GM12878 (cell line): ENCODE measurements around the gene NOP16. TPM values are rescaled to one million over a fixed set of nuclear protein-coding genes. Genes with fewer than 3 reads are reported as not detected.

ENCODE experiments used
- ATAC-seq: fragments of 200-7000 bp; cut with Tn5 transposase; 3 replicates; pipeline ENCODE4 v1.9.1; 2020; ENCODE audit warnings: mild to moderate bottlenecking, moderate library complexity
- BruUV-seq: library from RNA; stranded (reverse); fragments of 400-500 nt; replicated peaks from 2 replicates; lab custom pipeline; 2021; lab: Mats Ljungman, UMichigan
- CTCF ChIA-PET: fragments of 300-600 bp; sonication (Branson Sonifier 250); formaldehyde crosslinking; extraction: SDS; loops from one replicate; lab custom pipeline; 2021; ENCODE audit warnings: inconsistent platforms; lab: Yijun Ruan, JAX
- POLR2A ChIA-PET: fragments of 350-600 bp; formaldehyde crosslinking; extraction: SDS; loops from one replicate; lab custom pipeline; 2021; ENCODE audit warnings: inconsistent platforms; lab: Charles Lee
- RAD21 ChIA-PET: fragments of 300-600 bp; sonication (Branson Sonifier 250); formaldehyde crosslinking; loops from one replicate; lab custom pipeline; 2023; ENCODE audit warnings: antibody characterized with exemption; ENCODE audit not compliant: unreplicated experiment; lab: Charles Lee
- SMC1A ChIA-PET: fragments of 300-600 bp; sonication (Branson Sonifier 250); formaldehyde crosslinking; loops from one replicate; lab custom pipeline; 2023; ENCODE audit not compliant: unreplicated experiment, uncharacterized antibody; lab: Charles Lee
- DNase-seq: peaks from one replicate; pipeline ENCODE4 v3.0.0-alpha.2; 2011; ENCODE audit warnings: low read depth, low spot score
- FAIRE-seq: peaks from 3 replicates; lab custom pipeline; 2011; peaks lifted over from hg19 to GRCh38; lab: Jason Lieb, UNC
- H2AFZ ChIP-seq: 2 replicates; pipeline ENCODE4 v1.6.0; 2011; ENCODE audit warnings: low read depth, low read length, control low read depth; ENCODE audit not compliant: control insufficient read depth
- H3K27ac ChIP-seq: 2 replicates; pipeline ENCODE4 v1.5.1; 2011; ENCODE audit warnings: control low read depth; ENCODE audit not compliant: control insufficient read depth, insufficient read depth
- H3K27me3 ChIP-seq, 2 experiments: replicated peaks in 1 of 2; 2 replicates each; pipeline versions ENCODE4 v1.6.0 to v1.6.1; 2011; ENCODE audit warnings: low read length in 1 of 2; ENCODE audit not compliant: control insufficient read depth in 2 of 2, insufficient read depth in 2 of 2
- H3K36me3 ChIP-seq, 2 experiments: 2 replicates each; pipeline ENCODE4 v1.5.1; 2011; ENCODE audit warnings: low read length in 1 of 2; ENCODE audit not compliant: control insufficient read depth in 2 of 2, insufficient read depth in 2 of 2
- H3K4me1 ChIP-seq: 2 replicates; pipeline ENCODE4 v1.6.1; 2011; ENCODE audit warnings: mild to moderate bottlenecking, low read length, moderate library complexity, mixed read lengths; ENCODE audit not compliant: control insufficient read depth, insufficient read depth
- H3K4me2 ChIP-seq: 2 replicates; pipeline ENCODE4 v1.6.0; 2011; ENCODE audit warnings: control low read depth; ENCODE audit not compliant: control insufficient read depth, insufficient read depth
- H3K4me3 ChIP-seq: fragments of 200-600 bp; sonication (generic); 2 replicates; pipeline ENCODE4 v1.5.1; 2016
- H3K79me2 ChIP-seq: 2 replicates; pipeline ENCODE4 v1.6.0; 2011; ENCODE audit warnings: low read length; ENCODE audit not compliant: control insufficient read depth, insufficient read depth
- H3K9ac ChIP-seq: 2 replicates; pipeline ENCODE4 v1.8.0; 2011; ENCODE audit warnings: low read length, control low read depth, mixed read lengths; ENCODE audit not compliant: control insufficient read depth, insufficient read depth
- H3K9me3 ChIP-seq: replicated peaks from 3 replicates; pipeline ENCODE4 v1.5.1; 2011; ENCODE audit warnings: mild to moderate bottlenecking, low read length; ENCODE audit not compliant: control insufficient read depth, insufficient read depth
- H4K20me1 ChIP-seq: 2 replicates; pipeline ENCODE4 v1.6.0; 2011; ENCODE audit not compliant: control insufficient read depth, insufficient read depth
- ASH2L ChIP-seq: fragments of 300-600, 200-600 bp; sonication (generic); IDR thresholded peaks from 2 replicates; pipeline ENCODE4 v1.6.1; 2017; ENCODE audit warnings: low read depth, mild to moderate bottlenecking, borderline replicate concordance
- CHD4 ChIP-seq: fragments of 200-600 bp; sonication (generic); IDR thresholded peaks from 2 replicates; pipeline ENCODE4 v1.6.1; 2016; ENCODE audit warnings: mild to moderate bottlenecking
- NFYA ChIP-seq: IDR thresholded peaks from 2 replicates; pipeline ENCODE4 v1.6.1; 2011; ENCODE audit warnings: low read depth, mild to moderate bottlenecking, low read length, improper control_type of control experiment, borderline replicate concordance
- NR2F1 ChIP-seq: fragments of 450-650 bp; conservative IDR thresholded peaks from 2 replicates; pipeline ENCODE4 v1.6.1; 2017; ENCODE audit warnings: mild to moderate bottlenecking
- ZBED1 ChIP-seq: IDR thresholded peaks from 2 replicates; pipeline ENCODE4 v1.6.1; 2016; ENCODE audit warnings: borderline replicate concordance
- WGBS: methylation state at CpG from one replicate; pipeline ENCODE4 v1.1.6; 2016; ENCODE audit warnings: low lambda C conversion rate; ENCODE audit not compliant: insufficient replicate concordance, insufficient coverage; ENCODE audit errors: missing lambda C conversion rate; 5-methylcytosine and 5-hydroxymethylcytosine counted together
- in situ Hi-C: fragments of 300-500 bp; cut with MboI; formaldehyde crosslinking; loops from 9 replicates; pipeline ENCODE4 v1.14.3; 2018; ENCODE audit warnings: mixed read lengths
- intact Hi-C: fragments of 100-400 bp; cut with micrococcal nuclease; formaldehyde crosslinking; loops from one replicate; pipeline ENCODE4 v1.14.2; 2022; ENCODE audit not compliant: unreplicated experiment
- polyA plus RNA-seq, 11 experiments: library from polyadenylated mRNA; depleted of rRNA in 4 of 11; unstranded in 6 of 11; stranded (reverse) in 5 of 11; fragments of >200 nt; fragmentation: Nextera tagmentation in 4 of 11; fragmentation: Illumina TruSeq in 1 of 11; extraction: Ambion mirVana in 4 of 11; extraction: Trizol in 1 of 11; gene quantifications; 1 replicate in 1 of 11; 2 replicates in 10 of 11; pipeline versions ENCODE4 v1.2.1 to v1.2.3, GENCODE V29; 2011 to 2016; ENCODE audit warnings: inconsistent platforms in 2 of 11, missing spikeins in 2 of 11, low read depth in 1 of 11
- total RNA-seq, 4 experiments: library from RNA; depleted of rRNA in 3 of 4; stranded (reverse); fragments of >200 nt in 3 of 4; fragmentation: Illumina TruSeq in 1 of 4; extraction: Trizol in 1 of 4; gene quantifications; 2 replicates each; pipeline versions ENCODE4 v1.2.1 to v1.2.3, GENCODE V29; 2013 to 2021
- TF ChIP-seq, protein P1 (sequence below): IDR thresholded peaks from 2 replicates; pipeline ENCODE4 v1.6.1; 2012; ENCODE audit warnings: mild to moderate bottlenecking, low read depth, low read length

The NOP16 gene
- total and polyA plus RNA-seq, 10 of the 15 experiments (the other 5 are each of a cell fraction or from before 2014, with no cell fraction given), result 50.3 to 276 (median 116) TPM

DNA sequence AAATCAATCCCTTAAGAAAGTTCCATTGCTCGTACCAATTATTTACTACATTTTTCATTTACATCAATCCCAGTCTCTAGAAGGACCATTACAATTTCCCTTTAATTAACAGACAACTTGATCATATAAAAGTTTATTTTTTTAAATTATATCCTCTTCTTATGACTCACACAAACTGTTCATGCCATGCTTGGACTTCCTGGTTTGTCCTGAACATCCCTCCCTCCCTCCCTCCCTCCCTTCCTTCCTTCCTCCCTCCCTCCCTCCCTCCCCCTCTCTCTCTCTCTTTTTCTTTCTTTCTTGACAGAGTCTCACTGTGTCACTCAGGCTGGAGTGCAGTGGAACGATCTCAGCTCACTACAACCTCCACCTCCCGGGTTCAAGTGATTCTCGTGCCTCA is 39.6 kb upstream of the NOP16 start:
- Histone ChIP-seq H3K36me3 (no peaks in the 10 kb centered on the region), H3K9me3 (no peaks in the 10 kb centered on the region; the same call in 2 of the 3 replicates), H3K4me2 (no peak overlapping the region), H3K27me3 (no peaks in the 10 kb centered on the region), H3K4me3 (no peak overlapping the region), H4K20me1 (no peaks in the 10 kb centered on the region), H3K27ac (no peak overlapping the region), H3K79me2 (no peaks in the 10 kb centered on the region), H3K9ac (no peak overlapping the region), H2AFZ (no peak overlapping the region), H3K4me1 (no peaks in the 10 kb centered on the region)
- FAIRE-seq (no peak), DNase-seq (no peak), ATAC-seq (no peak)
- ChIA-PET CTCF (no interaction called here), RAD21 (no interaction called here), POLR2A (no interaction called here), SMC1A (no interaction called here)
- WGBS, result 49% methylated on average over 4 of the region's 4 CpGs
- TF ChIP-seq ZBED1 (no peak), ASH2L (no peak), CHD4 (no peak), NR2F1 (no peak), NFYA (no peak)
- TF ChIP-seq, protein P1, sequence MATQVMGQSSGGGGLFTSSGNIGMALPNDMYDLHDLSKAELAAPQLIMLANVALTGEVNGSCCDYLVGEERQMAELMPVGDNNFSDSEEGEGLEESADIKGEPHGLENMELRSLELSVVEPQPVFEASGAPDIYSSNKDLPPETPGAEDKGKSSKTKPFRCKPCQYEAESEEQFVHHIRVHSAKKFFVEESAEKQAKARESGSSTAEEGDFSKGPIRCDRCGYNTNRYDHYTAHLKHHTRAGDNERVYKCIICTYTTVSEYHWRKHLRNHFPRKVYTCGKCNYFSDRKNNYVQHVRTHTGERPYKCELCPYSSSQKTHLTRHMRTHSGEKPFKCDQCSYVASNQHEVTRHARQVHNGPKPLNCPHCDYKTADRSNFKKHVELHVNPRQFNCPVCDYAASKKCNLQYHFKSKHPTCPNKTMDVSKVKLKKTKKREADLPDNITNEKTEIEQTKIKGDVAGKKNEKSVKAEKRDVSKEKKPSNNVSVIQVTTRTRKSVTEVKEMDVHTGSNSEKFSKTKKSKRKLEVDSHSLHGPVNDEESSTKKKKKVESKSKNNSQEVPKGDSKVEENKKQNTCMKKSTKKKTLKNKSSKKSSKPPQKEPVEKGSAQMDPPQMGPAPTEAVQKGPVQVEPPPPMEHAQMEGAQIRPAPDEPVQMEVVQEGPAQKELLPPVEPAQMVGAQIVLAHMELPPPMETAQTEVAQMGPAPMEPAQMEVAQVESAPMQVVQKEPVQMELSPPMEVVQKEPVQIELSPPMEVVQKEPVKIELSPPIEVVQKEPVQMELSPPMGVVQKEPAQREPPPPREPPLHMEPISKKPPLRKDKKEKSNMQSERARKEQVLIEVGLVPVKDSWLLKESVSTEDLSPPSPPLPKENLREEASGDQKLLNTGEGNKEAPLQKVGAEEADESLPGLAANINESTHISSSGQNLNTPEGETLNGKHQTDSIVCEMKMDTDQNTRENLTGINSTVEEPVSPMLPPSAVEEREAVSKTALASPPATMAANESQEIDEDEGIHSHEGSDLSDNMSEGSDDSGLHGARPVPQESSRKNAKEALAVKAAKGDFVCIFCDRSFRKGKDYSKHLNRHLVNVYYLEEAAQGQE, result no peak
- intact Hi-C loops (no loop called here), in situ Hi-C loops (no loop called here)
- BruUV-seq, result no TSS peak
